Measurements from ENCODE around the gene HMG20A. TPM values are rescaled to one million over a fixed set of nuclear protein-coding genes. Genes with fewer than 3 reads are reported as not detected.

The HMG20A gene
- total RNA-seq, 1 experiment from 2014 or later: 60.2 TPM

GRCh38 chr15:77440378-77440999 is 19.8 kb downstream of the HMG20A start:
- no peak overlapping the region for H3K27ac ChIP-seq (ENCODE audit: insufficient read length, low read depth, low read length)
- no peaks in the 10 kb centered on the region for H3K9me3 ChIP-seq (ENCODE audit: control insufficient read depth, low read depth, low read length)
- H2BK120ac ChIP-seq (ENCODE audit: low read depth, low read length, poor library complexity, severe bottlenecking): no peak overlapping the region
- H3K56ac ChIP-seq (ENCODE audit: insufficient read length, low read depth, low read length): no peak overlapping the region
- WGBS (ENCODE audit: extremely low coverage, insufficient read length, low lambda C conversion rate): no CpG with 5 or more reads among the region's 3 CpGs
- H4K20me1 ChIP-seq (ENCODE audit: control insufficient read depth, insufficient read depth, insufficient read length): no peaks in the 10 kb centered on the region
- H3T11ph ChIP-seq (ENCODE audit: low read length): no peak overlapping the region
- no peaks in the 10 kb centered on the region; the same call in 1 of the 2 replicates for H3K4me1 ChIP-seq (ENCODE audit: insufficient read depth, low read length)
- no peak overlapping the region for H2BK12ac ChIP-seq (ENCODE audit: insufficient read length, low read depth, low read length)
- H3K14ac ChIP-seq (ENCODE audit: insufficient read depth, low read length): no peak overlapping the region
- Mint-ChIP-seq H3K27ac (no peak overlapping the region), H3K9me3 (no peaks in the 10 kb centered on the region), H3K4me1 (peaks cover 14 to 15% of the 10 kb centered on the region in 2 experiments), H3K36me3 (ENCODE audit: insufficient read depth in 1 of 3, low read depth in 3 of 3) (peaks cover 0 to 5% (median 3%) of the 10 kb centered on the region in 3 experiments; a peak in 2 of 7 replicates), H3K27me3 (ENCODE audit: low read depth) (no peaks in the 10 kb centered on the region), H3K4me3 (no peak overlapping the region)
- no peak overlapping the region for H2AK5ac ChIP-seq (ENCODE audit: insufficient read length, low read length)
- no peak overlapping the region for H3K18ac ChIP-seq (ENCODE audit: insufficient read length, low read depth, low read length)
- H3K79me1 ChIP-seq (ENCODE audit: insufficient read depth, low read depth, low read length, poor library complexity, severe bottlenecking): peaks cover 2% of the 10 kb centered on the region
- no peak for TF ChIP-seq CTCF (conservative IDR thresholded peaks at IDR 0.05)
- no peak overlapping the region for H3K9ac ChIP-seq (ENCODE audit: extremely low read depth, insufficient read length, low read length)
- no peak overlapping the region for H4K91ac ChIP-seq (ENCODE audit: insufficient read length, low read depth, low read length)
- no peaks in the 10 kb centered on the region for H3K27me3 ChIP-seq (ENCODE audit: insufficient read depth, low read length)
- no peak overlapping the region for H2BK5ac ChIP-seq (ENCODE audit: insufficient read length, low read length)
- H4K8ac ChIP-seq (replicated peaks; ENCODE audit: insufficient read length, low read depth, low read length): no peak overlapping the region
- H3K4me2 ChIP-seq (ENCODE audit: insufficient read depth, insufficient read length, low read length): no peak overlapping the region
- no peaks in the 10 kb centered on the region for H3K23me2 ChIP-seq (ENCODE audit: insufficient read length, low read depth, low read length, poor library complexity, severe bottlenecking)
- no peak for DNase-seq
- H2AFZ ChIP-seq (ENCODE audit: low read length): no peak overlapping the region
- H3K79me2 ChIP-seq (ENCODE audit: insufficient read depth, low read length): no peaks in the 10 kb centered on the region; the same call in 1 of the 2 replicates
- H3K23ac ChIP-seq (ENCODE audit: insufficient read length, low read depth, low read length): no peak overlapping the region
- no peak overlapping the region for H2BK15ac ChIP-seq (ENCODE audit: low read depth, low read length)
- no peak overlapping the region for H2BK20ac ChIP-seq (ENCODE audit: low read depth, low read length, poor library complexity, severe bottlenecking)
- H3K4ac ChIP-seq (ENCODE audit: low read depth, low read length): no peak overlapping the region
- no peak overlapping the region for H4K5ac ChIP-seq (ENCODE audit: insufficient read length, low read depth, low read length)

Measured in H9 (cell line).